Prostate gland (tissue), 2 donors: ENCODE data around the gene FAM180B.
"Not testable (repeated sequence)": the region's sequence is repeated elsewhere in the genome, so short reads cannot be mapped to it uniquely, and the experiment has no call there.

ENCODE experiments used
- POLR2A ChIP-seq: fragments of 450-650 bp; IDR thresholded peaks from one replicate; pipeline ENCODE4 v1.6.1; 2016; ENCODE audit warnings: antibody characterized with exemption, mild to moderate bottlenecking
- POLR2AphosphoS5 ChIP-seq: sonication (generic); formaldehyde crosslinking; IDR thresholded peaks from one replicate; pipeline ENCODE4 v1.6.1; 2017; ENCODE audit warnings: antibody characterized with exemption
- TF ChIP-seq, protein P1 (sequence below), 4 experiments: fragments of 200-600 bp in 2 of 4; fragments of 450-650 bp in 2 of 4; sonication (generic) in 2 of 4; IDR thresholded peaks; 1 replicate in 3 of 4; 2 replicates in 1 of 4; pipeline ENCODE4 v1.5.1; 2016 to 2019; ENCODE audit warnings: antibody characterized with exemption in 4 of 4, mild to moderate bottlenecking in 2 of 4, moderate library complexity in 2 of 4

DNA sequence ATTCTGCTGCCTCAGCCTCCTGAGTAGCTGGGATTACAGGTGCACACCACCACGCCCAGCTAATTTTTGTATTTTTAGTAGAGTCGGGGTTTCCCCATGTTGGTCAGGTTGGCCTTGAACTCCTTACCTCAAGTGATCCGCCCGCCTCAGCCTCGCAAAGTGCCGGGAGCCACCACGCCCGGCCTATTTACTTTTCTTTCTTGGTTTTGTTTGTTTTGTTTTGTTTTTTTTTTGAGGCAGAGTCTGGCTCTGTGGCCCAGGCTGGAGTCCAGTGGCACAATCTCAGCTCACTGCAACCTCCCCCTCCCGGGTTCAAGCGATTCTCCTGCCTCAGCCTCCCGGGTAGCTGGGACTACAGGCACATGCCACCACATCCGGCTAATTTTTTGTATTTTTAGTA, 29.5 kb upstream of the FAM180B start:
- TF ChIP-seq, protein P1, sequence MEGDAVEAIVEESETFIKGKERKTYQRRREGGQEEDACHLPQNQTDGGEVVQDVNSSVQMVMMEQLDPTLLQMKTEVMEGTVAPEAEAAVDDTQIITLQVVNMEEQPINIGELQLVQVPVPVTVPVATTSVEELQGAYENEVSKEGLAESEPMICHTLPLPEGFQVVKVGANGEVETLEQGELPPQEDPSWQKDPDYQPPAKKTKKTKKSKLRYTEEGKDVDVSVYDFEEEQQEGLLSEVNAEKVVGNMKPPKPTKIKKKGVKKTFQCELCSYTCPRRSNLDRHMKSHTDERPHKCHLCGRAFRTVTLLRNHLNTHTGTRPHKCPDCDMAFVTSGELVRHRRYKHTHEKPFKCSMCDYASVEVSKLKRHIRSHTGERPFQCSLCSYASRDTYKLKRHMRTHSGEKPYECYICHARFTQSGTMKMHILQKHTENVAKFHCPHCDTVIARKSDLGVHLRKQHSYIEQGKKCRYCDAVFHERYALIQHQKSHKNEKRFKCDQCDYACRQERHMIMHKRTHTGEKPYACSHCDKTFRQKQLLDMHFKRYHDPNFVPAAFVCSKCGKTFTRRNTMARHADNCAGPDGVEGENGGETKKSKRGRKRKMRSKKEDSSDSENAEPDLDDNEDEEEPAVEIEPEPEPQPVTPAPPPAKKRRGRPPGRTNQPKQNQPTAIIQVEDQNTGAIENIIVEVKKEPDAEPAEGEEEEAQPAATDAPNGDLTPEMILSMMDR (IDR thresholded peaks at IDR 0.05): not testable (repeated sequence)
- not testable (repeated sequence) for TF ChIP-seq POLR2A, POLR2AphosphoS5
